Activated naive CD4-positive, alpha-beta T cell treated with anti-CD3 and anti-CD28 coated beads for 36 hours (primary cell): ENCODE data around the gene CASP2. TPM values are rescaled to one million over a fixed set of nuclear protein-coding genes. Genes with fewer than 3 reads are reported as not detected.

Experiments
- CTCF ChIA-PET: fragments of 350-600 bp; sonication (Branson Sonifier 250); formaldehyde crosslinking; loops from one replicate; lab custom pipeline; 2021; ENCODE audit warnings: antibody characterized with exemption; lab: Charles Lee
- DNase-seq: peaks from one replicate; pipeline ENCODE4 v3.0.0-alpha.2; 2020
- H3K27ac Mint-ChIP-seq: one replicate; pipeline ENCODE4 v1.8.0; 2021; ENCODE audit warnings: mild to moderate bottlenecking, mixed read lengths
- H3K27me3 Mint-ChIP-seq: one replicate; pipeline ENCODE4 v1.8.0; 2021; ENCODE audit warnings: low read depth, mixed read lengths
- H3K36me3 Mint-ChIP-seq: one replicate; pipeline ENCODE4 v1.8.0; 2021; ENCODE audit warnings: low read depth, mixed read lengths
- H3K4me1 Mint-ChIP-seq: one replicate; pipeline ENCODE4 v1.8.0; 2021; ENCODE audit warnings: low read depth, mixed read lengths
- H3K4me3 Mint-ChIP-seq: one replicate; pipeline ENCODE4 v1.8.0; 2021; ENCODE audit warnings: mild to moderate bottlenecking, moderate library complexity, mixed read lengths
- H3K9me3 Mint-ChIP-seq: one replicate; pipeline ENCODE4 v1.8.0; 2021; ENCODE audit warnings: mixed read lengths
- intact Hi-C: fragments of 100-400 bp; cut with micrococcal nuclease; formaldehyde crosslinking; loops from one replicate; pipeline ENCODE4 v1.15.1; 2023
- total RNA-seq, 2 experiments: library from RNA; stranded (reverse); gene quantifications; one replicate each; pipeline ENCODE4 v1.2.3, GENCODE V29; 2021

The CASP2 gene
- total RNA-seq, 2 experiments from 2014 or later: 116 to 124 TPM

DNA sequence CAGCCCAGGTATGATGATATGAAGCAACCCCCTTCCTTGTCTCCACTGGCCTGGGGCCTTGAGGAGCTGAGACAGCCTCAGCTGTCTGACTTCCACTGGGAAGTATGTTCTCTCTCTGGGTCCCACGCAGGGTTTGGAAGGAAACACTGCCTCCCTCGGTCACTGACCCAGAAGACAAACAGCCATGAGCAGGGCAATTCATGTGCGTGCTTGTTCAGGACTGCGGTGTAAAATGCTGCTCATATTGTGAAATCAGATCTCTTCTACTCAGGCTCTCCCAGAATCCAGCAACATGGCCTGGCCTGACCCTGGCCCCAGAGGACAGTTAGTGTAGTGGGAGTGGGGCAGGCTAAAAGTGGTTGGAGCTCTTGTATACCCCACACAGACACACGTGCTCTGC lies 30.5 kb downstream of the CASP2 start:
- H3K4me1 Mint-ChIP-seq: no peaks in the 10 kb centered on the region
- H3K27ac Mint-ChIP-seq: no peak overlapping the region
- no peak for DNase-seq
- H3K27me3 Mint-ChIP-seq: no peaks in the 10 kb centered on the region
- no peaks in the 10 kb centered on the region for H3K9me3 Mint-ChIP-seq
- no peak overlapping the region for H3K4me3 Mint-ChIP-seq
- H3K36me3 Mint-ChIP-seq: no peaks in the 10 kb centered on the region
- CTCF ChIA-PET: interaction anchor here (0.7 to 1.0 kb wide), 3 partner anchors 14 to 358 kb away, joined by 3 read pairs; no protein-coding TSS in a partner anchor
- intact Hi-C loops: no loop called here

DNA sequence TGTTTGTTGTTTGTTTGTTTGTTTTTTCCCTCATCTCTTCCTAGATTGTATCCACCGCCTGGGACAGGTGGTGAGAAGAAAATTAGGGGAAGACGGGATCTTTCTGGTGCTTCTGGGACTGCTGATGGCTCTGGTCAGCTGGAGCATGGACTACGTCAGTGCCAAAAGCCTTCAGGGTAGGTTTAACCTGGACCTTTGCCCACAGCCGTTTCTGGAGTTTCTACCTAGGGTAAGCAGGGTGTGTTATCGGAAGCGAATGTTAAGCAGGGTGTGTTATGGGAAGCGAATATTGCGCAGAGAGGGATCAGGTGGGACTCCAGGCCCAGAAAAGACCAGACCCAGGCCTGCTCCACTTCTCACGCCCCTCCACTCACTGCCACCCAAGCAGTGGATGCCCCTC lies 32.5 kb downstream of the CASP2 start:
- Mint-ChIP-seq H3K36me3 (no peaks in the 10 kb centered on the region), H3K27ac (no peak overlapping the region), H3K9me3 (no peaks in the 10 kb centered on the region), H3K27me3 (no peaks in the 10 kb centered on the region), H3K4me3 (no peak overlapping the region), H3K4me1 (peaks cover 4% of the 10 kb centered on the region)
- intact Hi-C loops: no loop called here
- no peak for DNase-seq
- CTCF ChIA-PET: no interaction called here

DNA sequence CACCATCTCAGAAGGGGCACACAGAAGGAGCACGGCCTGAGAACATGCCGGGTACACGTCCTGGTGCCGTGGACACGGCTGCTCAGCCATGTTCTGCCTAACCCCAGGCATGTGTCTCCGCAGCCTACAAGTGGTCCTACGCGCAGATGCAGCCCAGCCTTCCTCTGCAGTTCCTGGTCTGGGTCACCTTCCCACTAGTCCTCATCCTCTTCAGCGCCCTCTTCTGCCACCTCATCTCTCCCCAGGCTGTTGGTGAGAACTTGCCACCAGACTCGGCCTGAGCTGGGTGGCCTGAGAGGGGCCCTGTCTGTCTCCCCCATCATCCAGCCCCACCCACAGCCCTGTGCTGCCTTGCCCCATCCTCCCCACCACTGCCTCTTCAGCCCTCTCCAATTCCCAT lies 33.1 kb downstream of the CASP2 start:
- DNase-seq: no peak
- intact Hi-C loops: no loop called here
- no peak overlapping the region for H3K4me3 Mint-ChIP-seq
- peaks cover 5% of the 10 kb centered on the region for H3K4me1 Mint-ChIP-seq
- CTCF ChIA-PET: interaction anchor here (1.5 kb wide), 1 partner anchor 24 kb away, joined by 4 read pairs; no protein-coding TSS in a partner anchor
- H3K27ac Mint-ChIP-seq: no peak overlapping the region
- H3K36me3 Mint-ChIP-seq: no peaks in the 10 kb centered on the region
- no peaks in the 10 kb centered on the region for H3K9me3 Mint-ChIP-seq
- no peaks in the 10 kb centered on the region for H3K27me3 Mint-ChIP-seq

DNA sequence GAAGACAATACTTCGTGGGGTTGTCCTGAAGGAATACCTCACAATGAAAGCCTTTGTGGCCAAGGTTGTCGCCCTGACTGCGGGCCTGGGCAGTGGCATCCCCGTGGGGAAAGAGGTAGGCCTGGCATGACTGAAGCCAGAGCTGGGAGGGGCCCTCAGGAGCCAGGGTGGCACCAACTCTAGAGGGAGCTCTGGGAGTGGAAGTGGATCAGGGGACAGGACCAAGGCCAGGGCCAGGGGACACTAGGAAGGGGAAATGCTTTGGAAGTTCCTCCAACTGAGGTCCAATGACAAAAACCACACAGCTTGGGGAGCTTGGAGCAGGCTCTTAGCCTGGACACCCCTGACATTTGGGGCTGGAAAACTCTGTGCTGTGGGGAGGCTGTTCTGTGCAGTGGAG lies 33.6 kb downstream of the CASP2 start:
- CTCF ChIA-PET: interaction anchor here (1.5 kb wide), 1 partner anchor 24 kb away, joined by 4 read pairs; no protein-coding TSS in a partner anchor
- intact Hi-C loops: no loop called here
- Mint-ChIP-seq H3K4me1 (peaks cover 5% of the 10 kb centered on the region), H3K4me3 (no peak overlapping the region), H3K27ac (no peak overlapping the region), H3K9me3 (no peaks in the 10 kb centered on the region), H3K27me3 (no peaks in the 10 kb centered on the region), H3K36me3 (no peaks in the 10 kb centered on the region)
- peak; percentile 25 for DNase-seq

DNA sequence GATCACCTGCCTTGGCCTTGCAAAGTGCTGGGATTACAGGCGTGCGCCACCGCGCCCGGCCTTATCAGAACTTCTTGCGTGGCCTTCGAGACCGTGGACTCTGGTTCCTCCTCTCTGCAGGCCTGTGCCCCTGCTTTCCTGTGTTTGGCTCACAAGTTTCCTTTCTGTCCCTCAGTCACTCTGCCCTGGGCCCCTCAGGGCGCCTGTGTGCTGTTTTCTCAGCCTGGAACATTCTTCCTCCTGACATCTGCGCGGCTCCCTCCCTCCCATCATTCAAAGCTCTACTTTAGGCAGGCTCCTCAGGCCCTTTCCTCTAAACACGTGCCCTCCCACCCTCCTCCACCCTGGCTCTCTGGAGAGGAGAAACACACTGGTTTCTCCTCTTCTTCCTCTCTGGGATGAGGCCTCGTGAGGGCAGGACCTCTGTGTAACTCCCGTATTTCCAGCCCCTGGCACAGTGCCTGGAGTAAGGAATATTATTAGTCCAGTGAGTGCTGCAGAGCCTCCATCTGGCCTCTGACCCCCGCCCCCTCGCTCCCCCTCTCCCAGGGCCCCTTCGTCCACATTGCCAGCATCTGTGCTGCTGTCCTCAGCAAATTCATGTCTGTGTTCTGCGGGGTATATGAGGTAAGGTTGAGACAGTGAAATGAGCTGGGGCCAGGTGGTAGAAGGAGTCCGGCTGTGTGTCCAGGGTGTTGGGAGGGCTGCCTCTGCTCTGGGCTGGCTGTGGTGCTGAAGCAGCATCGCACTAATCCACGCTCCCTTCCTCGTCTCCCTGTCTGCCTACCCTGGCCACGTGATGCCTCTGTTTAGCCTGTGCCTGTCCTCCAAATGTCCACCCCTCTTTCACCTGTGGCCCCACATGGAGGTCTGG lies 34.8 kb downstream of the CASP2 start:
- intact Hi-C loops: no loop called here
- no peaks in the 10 kb centered on the region for H3K27me3 Mint-ChIP-seq
- H3K4me1 Mint-ChIP-seq: peaks cover 5% of the 10 kb centered on the region
- CTCF ChIA-PET: interaction anchor here (1.5 kb wide), 1 partner anchor 22 kb away, joined by 4 read pairs; no protein-coding TSS in a partner anchor
- no peak overlapping the region for H3K4me3 Mint-ChIP-seq
- H3K36me3 Mint-ChIP-seq: no peaks in the 10 kb centered on the region
- DNase-seq: no peak
- no peak overlapping the region for H3K27ac Mint-ChIP-seq
- H3K9me3 Mint-ChIP-seq: no peaks in the 10 kb centered on the region

DNA sequence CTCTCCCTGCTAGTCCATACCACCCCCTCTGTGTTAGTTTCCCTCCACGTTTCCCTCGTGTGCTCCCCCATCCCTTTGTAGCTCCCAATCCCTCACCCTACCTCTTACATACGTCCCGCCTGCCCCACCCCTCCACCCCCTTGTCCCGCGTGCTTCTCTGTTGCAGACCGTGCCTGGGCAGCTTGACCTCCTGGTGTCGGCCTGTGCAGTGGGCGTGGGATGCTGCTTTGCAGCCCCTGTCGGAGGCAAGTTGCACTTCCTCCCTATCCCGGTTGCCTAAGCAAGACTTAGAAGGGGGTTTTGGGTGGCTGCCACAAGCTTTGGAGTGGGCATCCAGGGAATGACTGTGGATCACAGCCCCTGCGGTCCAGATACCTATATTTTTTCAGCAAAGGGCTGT lies 35.5 kb downstream of the CASP2 start:
- Mint-ChIP-seq H3K9me3 (no peaks in the 10 kb centered on the region), H3K27me3 (no peaks in the 10 kb centered on the region), H3K27ac (no peak overlapping the region), H3K4me3 (no peak overlapping the region), H3K36me3 (no peaks in the 10 kb centered on the region), H3K4me1 (peaks cover 5% of the 10 kb centered on the region)
- intact Hi-C loops: no loop called here
- no peak for DNase-seq
- CTCF ChIA-PET: no interaction called here

DNA sequence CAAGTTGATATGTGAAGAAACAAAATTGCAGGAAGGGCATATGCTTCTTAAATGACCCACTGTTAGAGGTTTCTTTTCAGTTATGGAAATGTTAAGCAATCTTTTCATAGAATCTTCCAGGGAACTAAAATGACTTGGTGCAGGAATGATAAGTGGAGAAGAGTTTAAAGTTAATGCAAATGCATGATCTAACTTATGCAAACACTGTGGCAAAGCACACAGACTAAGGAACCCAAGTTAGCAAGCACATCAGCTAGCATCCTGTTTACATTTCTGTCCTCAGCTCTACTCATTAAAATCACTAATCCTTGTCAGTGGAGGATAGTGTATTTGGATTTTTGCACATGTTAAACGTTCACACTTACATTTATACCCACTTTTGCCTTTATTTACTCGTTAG lies 37.1 kb downstream of the CASP2 start:
- no peaks in the 10 kb centered on the region for H3K27me3 Mint-ChIP-seq
- no peaks in the 10 kb centered on the region for H3K9me3 Mint-ChIP-seq
- H3K27ac Mint-ChIP-seq: no peak overlapping the region
- CTCF ChIA-PET: interaction anchor here (1.2 kb wide), 2 partner anchors 20 to 47 kb away, joined by 3 to 4 read pairs; no protein-coding TSS in a partner anchor
- no peak for DNase-seq
- intact Hi-C loops: no loop called here
- no peak overlapping the region for H3K4me3 Mint-ChIP-seq
- H3K36me3 Mint-ChIP-seq: no peaks in the 10 kb centered on the region
- H3K4me1 Mint-ChIP-seq: peaks cover 5% of the 10 kb centered on the region

DNA sequence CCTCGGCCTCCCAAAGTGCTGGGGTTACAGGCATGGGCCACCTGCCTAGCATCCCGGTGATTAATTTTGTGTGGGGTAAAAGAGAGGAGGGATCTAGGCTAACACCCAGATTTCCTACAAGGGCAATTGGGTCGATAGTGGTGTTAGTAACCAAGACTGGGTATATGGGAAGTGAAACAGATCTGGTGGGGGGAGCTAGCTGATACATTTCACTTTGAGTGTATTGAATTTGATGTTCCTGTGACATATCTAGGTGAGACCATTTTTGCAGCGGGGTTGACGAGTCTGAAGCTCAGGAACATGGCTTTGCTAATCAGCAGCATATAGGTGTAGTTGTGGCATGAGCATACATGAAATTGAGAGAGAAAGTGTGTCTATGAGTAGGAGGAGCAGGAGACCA lies 39.8 kb downstream of the CASP2 start:
- DNase-seq: no peak
- Mint-ChIP-seq H3K27me3 (no peaks in the 10 kb centered on the region), H3K4me1 (peaks cover 5% of the 10 kb centered on the region), H3K9me3 (no peaks in the 10 kb centered on the region), H3K27ac (no peak overlapping the region), H3K36me3 (no peaks in the 10 kb centered on the region), H3K4me3 (no peak overlapping the region)
- CTCF ChIA-PET: interaction anchor here (1.1 to 1.5 kb wide), 5 partner anchors 10 to 113 kb away, joined by 3 to 4 read pairs (median 4); no protein-coding TSS in a partner anchor
- intact Hi-C loops: no loop called here

DNA sequence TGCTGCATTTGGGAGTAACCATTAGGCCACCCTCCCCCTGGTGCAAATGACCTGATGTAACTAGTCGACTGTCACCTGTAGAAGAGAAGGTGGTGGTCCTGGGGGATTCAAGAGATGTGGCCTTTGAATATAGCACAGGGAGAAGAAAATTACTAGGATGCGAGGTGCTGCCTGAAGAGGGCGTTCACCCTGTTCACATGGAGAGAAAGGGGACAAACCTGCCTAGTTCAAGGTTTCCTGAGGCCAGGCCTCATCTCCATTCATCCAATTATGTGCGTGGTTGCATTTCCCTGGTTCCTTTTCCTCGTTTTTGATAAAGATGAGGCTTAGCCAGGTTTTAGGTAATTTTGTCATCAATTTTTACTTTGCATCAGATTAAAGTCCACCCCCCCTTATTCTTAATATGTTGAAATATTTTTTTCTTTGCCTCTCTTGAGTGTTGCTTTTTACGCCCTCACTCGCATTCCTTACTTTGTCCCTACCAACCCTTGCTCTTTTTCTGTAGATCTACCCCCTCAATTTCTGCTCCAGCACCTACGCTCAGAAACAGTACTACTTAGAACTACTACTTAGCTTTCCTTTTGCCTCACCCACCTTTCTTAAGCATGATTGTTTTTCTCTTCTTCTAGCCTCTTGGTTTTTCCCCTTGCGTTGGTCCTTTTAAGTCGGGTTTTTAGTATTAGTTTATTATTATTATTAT lies 41.5 kb downstream of the CASP2 start:
- peaks cover 5% of the 10 kb centered on the region for H3K4me1 Mint-ChIP-seq
- no peaks in the 10 kb centered on the region for H3K9me3 Mint-ChIP-seq
- H3K36me3 Mint-ChIP-seq: no peaks in the 10 kb centered on the region
- H3K27ac Mint-ChIP-seq: no peak overlapping the region
- CTCF ChIA-PET: interaction anchor here (0.8 kb wide), 2 partner anchors 30 to 50 kb away, joined by 3 read pairs; no protein-coding TSS in a partner anchor
- intact Hi-C loops: no loop called here
- DNase-seq: peak; percentile 12
- H3K4me3 Mint-ChIP-seq: no peak overlapping the region
- no peaks in the 10 kb centered on the region for H3K27me3 Mint-ChIP-seq

DNA sequence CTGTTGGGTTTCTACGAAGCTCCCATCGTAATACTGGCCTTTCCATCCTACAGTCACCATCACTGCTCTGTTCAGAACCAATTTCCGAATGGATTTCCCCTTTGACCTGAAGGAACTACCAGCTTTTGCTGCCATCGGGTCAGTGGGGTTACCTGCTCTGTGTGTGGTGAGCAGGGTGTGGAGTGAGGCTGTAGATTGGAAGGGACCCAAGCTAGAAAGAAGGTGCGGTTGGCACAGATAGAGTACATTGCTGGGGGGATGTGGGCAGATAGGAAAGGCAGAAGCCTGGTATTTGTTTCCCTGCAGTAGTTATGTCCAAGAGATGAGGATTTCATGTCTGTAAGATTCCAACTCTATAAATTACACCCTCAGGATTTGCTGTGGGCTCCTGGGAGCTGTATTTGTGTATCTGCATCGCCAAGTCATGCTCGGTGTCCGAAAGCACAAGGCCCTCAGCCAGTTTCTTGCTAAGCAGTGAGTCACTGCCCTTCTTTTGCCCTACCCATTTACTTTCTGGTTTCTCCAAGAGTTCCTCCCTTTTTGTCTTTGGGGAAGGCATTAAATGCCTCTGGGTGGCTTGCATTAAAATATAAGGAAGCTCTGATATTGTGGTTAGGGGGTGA lies 43.1 kb downstream of the CASP2 start:
- Mint-ChIP-seq H3K4me1 (no peaks in the 10 kb centered on the region), H3K36me3 (no peaks in the 10 kb centered on the region), H3K4me3 (no peak overlapping the region), H3K9me3 (no peaks in the 10 kb centered on the region), H3K27me3 (peaks cover 3% of the 10 kb centered on the region), H3K27ac (no peak overlapping the region)
- CTCF ChIA-PET: interaction anchor here (1.1 kb wide), 1 partner anchor 848 kb away, joined by 4 read pairs; no protein-coding TSS in a partner anchor
- intact Hi-C loops: no loop called here
- no peak for DNase-seq

DNA sequence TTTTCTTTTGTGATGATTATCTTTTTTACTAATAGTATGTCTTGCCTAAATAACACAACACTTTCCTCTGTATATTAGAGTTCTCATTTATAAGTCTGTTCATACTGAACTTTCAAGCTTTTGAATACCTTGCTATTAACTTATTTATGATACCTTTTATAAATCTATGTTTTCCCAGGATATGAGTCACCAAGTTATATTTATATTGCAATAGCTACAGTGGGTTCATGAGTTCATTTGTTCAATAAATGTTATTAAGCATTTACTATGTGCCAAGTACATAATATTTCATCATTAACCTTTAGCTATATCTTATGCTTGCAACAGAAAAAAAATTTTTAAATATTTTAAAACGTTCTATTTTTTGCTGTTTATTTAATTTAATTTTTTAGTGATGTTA lies 46.1 kb downstream of the CASP2 start:
- intact Hi-C loops: no loop called here
- Mint-ChIP-seq H3K27ac (no peak overlapping the region), H3K9me3 (no peaks in the 10 kb centered on the region), H3K36me3 (no peaks in the 10 kb centered on the region), H3K4me1 (no peaks in the 10 kb centered on the region), H3K4me3 (no peak overlapping the region), H3K27me3 (peaks cover 6% of the 10 kb centered on the region)
- CTCF ChIA-PET: interaction anchor here (3.7 kb wide), 1 partner anchor 11 kb away, joined by 12 read pairs; no protein-coding TSS in a partner anchor
- DNase-seq: no peak

DNA sequence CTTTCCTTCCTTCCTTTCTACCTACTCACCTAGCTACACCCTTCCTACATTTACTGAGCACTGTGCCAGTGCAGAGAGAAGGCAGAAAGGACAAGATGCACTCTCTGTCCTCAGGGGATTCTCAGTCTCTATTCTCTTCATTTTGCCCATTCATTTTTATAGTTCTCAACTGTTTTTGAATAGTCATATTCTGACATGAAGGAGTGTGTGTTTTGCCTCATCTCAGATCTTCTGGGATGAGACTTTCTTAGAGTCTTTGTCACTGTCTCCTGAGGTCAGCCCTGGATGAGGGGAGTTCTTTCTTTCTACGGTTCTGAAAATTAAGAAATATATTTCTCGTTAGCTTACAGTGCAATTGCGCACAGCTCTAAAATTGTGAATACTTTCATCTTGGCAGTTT lies 49.1 kb downstream of the CASP2 start:
- CTCF ChIA-PET: interaction anchor here (0.6 to 3.7 kb wide), 6 partner anchors 8 to 277 kb away, joined by 3 to 12 read pairs (median 4); no protein-coding TSS in a partner anchor
- intact Hi-C loops: no loop called here
- no peak overlapping the region for H3K4me3 Mint-ChIP-seq

More for the DNA sequence above, 49.1 kb downstream of the CASP2 start:
- peaks cover 6% of the 10 kb centered on the region for H3K27me3 Mint-ChIP-seq
- H3K27ac Mint-ChIP-seq: no peak overlapping the region
- H3K9me3 Mint-ChIP-seq: no peaks in the 10 kb centered on the region
- H3K36me3 Mint-ChIP-seq: no peaks in the 10 kb centered on the region
- DNase-seq: no peak
- no peaks in the 10 kb centered on the region for H3K4me1 Mint-ChIP-seq
